Fibroblast of gingiva (primary cell): ENCODE measurements around the gene SCARF2.
"Not testable (repeated sequence)": the region's sequence is repeated elsewhere in the genome, so short reads cannot be mapped to it uniquely, and the experiment has no call there.

Source experiments
- DNase-seq: peaks from one replicate; pipeline ENCODE4 v3.0.0-alpha.2; 2011; ENCODE audit warnings: low read depth

Gene SCARF2

GRCh38 chr22:20459862-20460261 is 22.2 kb upstream of the SCARF2 start:
- no peak for DNase-seq

- no peak for DNase-seq
These were observed 21.5 kb upstream of the SCARF2 start for GRCh38 chr22:20459152-20459542.

- no peak for DNase-seq
These were observed 21.0 kb upstream of the SCARF2 start for GRCh38 chr22:20458530-20459151.

GRCh38 chr22:20457506-20458240 is 20.0 kb upstream of the SCARF2 start:
- DNase-seq: no peak

GRCh38 chr22:20456722-20457076 is 19.1 kb upstream of the SCARF2 start:
- DNase-seq: no peak

- peak; percentile 80 for DNase-seq
These were observed 18.6 kb upstream of the SCARF2 start for GRCh38 chr22:20456064-20456721.

- no peak for DNase-seq
These were observed 18.1 kb upstream of the SCARF2 start for GRCh38 chr22:20455709-20456063.

GRCh38 chr22:20453222-20453621 is 15.6 kb upstream of the SCARF2 start:
- no peak for DNase-seq

GRCh38 chr22:20451920-20452319 is 14.3 kb upstream of the SCARF2 start:
- no peak for DNase-seq

GRCh38 chr22:20451129-20451778 is 13.6 kb upstream of the SCARF2 start:
- DNase-seq: not testable (repeated sequence)

GRCh38 chr22:20450551-20450906 is 12.9 kb upstream of the SCARF2 start:
- DNase-seq: no peak

- DNase-seq: no peak
These were observed 12.4 kb upstream of the SCARF2 start for GRCh38 chr22:20449819-20450550.

GRCh38 chr22:20448630-20449029 is 11.0 kb upstream of the SCARF2 start:
- no peak for DNase-seq

GRCh38 chr22:20446383-20446970 is 8.9 kb upstream of the SCARF2 start:
- DNase-seq: no peak

- no peak for DNase-seq
These were observed 6.7 kb upstream of the SCARF2 start for GRCh38 chr22:20444325-20444724.

GRCh38 chr22:20442485-20443284 is 5.1 kb upstream of the SCARF2 start:
- DNase-seq: no peak

GRCh38 chr22:20441631-20442484 is 4.2 kb upstream of the SCARF2 start:
- DNase-seq: peak; percentile 43

GRCh38 chr22:20440637-20441591 is 3.3 kb upstream of the SCARF2 start:
- no peak for DNase-seq
